ENCODE results near the gene SMAD1.

The SMAD1 gene
- total RNA-seq = 0.27 to 0.54 (median 0.39) reads per million in 4 donors

GRCh38 chr4:145481164-145481941 is at the start of gene SMAD1:
SMAD1 (plus strand) TSS chr4:145481853; CDS start chr4:145514614, 32,761 bp downstream.
- peak in 2 of 5 donors; percentile 5 to 40 for DNase-seq

GRCh38 chr4:145433684-145434083 is 48.0 kb upstream of the SMAD1 start:
- DNase-seq = no peak

GRCh38 chr4:145435646-145436045 is 46.0 kb upstream of the SMAD1 start:
- DNase-seq = no peak

GRCh38 chr4:145436114-145436513 is 45.5 kb upstream of the SMAD1 start:
- no peak for DNase-seq

GRCh38 chr4:145436796-145437195 is 44.9 kb upstream of the SMAD1 start:
- no peak for DNase-seq

- DNase-seq = no peak
These were observed 44.2 kb upstream of the SMAD1 start for GRCh38 chr4:145437466-145437865.

- DNase-seq = no peak
These were observed 43.4 kb upstream of the SMAD1 start for GRCh38 chr4:145438298-145438697.

GRCh38 chr4:145440292-145441007 is 41.2 kb upstream of the SMAD1 start:
- no peak for DNase-seq

- no peak for DNase-seq
These were observed 35.5 kb upstream of the SMAD1 start for GRCh38 chr4:145446184-145446583.

GRCh38 chr4:145451895-145452294 is 29.8 kb upstream of the SMAD1 start:
- DNase-seq = no peak

GRCh38 chr4:145452447-145453162 is 29.0 kb upstream of the SMAD1 start:
- DNase-seq = no peak

- DNase-seq = no peak
These were observed 28.5 kb upstream of the SMAD1 start for GRCh38 chr4:145453163-145453520.

GRCh38 chr4:145473203-145473602 is 8.4 kb upstream of the SMAD1 start:
- no peak for DNase-seq

GRCh38 chr4:145480257-145480656 is 1.4 kb upstream of the SMAD1 start:
- DNase-seq = no peak

- no peak for DNase-seq
These were observed 222 bp downstream of the SMAD1 start for GRCh38 chr4:145481942-145482208.

- DNase-seq = peak in 2 of 5 donors; percentile 2 to 37
These were observed 770 bp downstream of the SMAD1 start for GRCh38 chr4:145482209-145483037.

- DNase-seq = no peak
These were observed 1.9 kb downstream of the SMAD1 start for GRCh38 chr4:145483514-145483913.

GRCh38 chr4:145484225-145484846 is 2.7 kb downstream of the SMAD1 start:
- no peak for DNase-seq

- DNase-seq = no peak
These were observed 3.5 kb downstream of the SMAD1 start for GRCh38 chr4:145485120-145485519.

- DNase-seq = no peak
These were observed 5.0 kb downstream of the SMAD1 start for GRCh38 chr4:145486603-145487002.

GRCh38 chr4:145487631-145488030 is 6.0 kb downstream of the SMAD1 start:
- peak in 1 of 5 donors; percentile 67 for DNase-seq

GRCh38 chr4:145488310-145488709 is 6.7 kb downstream of the SMAD1 start:
- DNase-seq = no peak

Data from T-helper 1 cell (primary cell).